Peyer's patch (tissue), 4 donors: ENCODE measurements around the gene LUC7L3.

Experiments used
- POLR2A ChIP-seq, 2 donors: fragments of 450-650 bp; IDR thresholded peaks; one replicate each; pipeline ENCODE4 v1.5.1; 2017; ENCODE audit warnings: antibody characterized with exemption in 2 of 2, mild to moderate bottlenecking in 2 of 2, moderate library complexity in 2 of 2
- TF ChIP-seq, protein P1 (sequence below), 6 experiments: fragments of 450-650 bp in 4 of 6; fragments of 200-600 bp in 2 of 6; sonication (generic) in 1 of 6; IDR thresholded peaks; one replicate each; pipeline ENCODE4 v1.5.1; 2017 to 2019; ENCODE audit warnings: antibody characterized with exemption in 6 of 6, mild to moderate bottlenecking in 3 of 6, moderate library complexity in 1 of 6

DNA sequence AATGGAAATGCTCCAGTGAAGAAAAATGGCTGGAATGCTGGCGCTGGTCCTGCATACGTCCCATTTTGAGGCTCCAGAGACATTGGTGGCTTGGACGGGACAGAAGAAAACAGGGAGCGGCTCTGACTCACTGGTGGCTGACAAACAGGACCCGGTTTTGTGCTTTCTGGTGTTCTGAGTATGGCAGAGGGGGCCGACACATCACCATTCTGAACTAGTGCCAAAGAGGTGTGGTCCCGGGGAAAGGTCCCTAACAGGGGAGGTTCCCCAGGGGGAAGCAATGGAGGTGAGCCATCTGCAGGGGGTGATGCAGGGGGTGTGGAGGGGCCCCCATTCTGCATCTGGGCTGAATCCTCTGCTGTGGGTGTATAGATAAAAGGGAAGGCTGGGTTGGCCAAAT lies 20.0 kb upstream of the LUC7L3 start:
- TF ChIP-seq, protein P1, sequence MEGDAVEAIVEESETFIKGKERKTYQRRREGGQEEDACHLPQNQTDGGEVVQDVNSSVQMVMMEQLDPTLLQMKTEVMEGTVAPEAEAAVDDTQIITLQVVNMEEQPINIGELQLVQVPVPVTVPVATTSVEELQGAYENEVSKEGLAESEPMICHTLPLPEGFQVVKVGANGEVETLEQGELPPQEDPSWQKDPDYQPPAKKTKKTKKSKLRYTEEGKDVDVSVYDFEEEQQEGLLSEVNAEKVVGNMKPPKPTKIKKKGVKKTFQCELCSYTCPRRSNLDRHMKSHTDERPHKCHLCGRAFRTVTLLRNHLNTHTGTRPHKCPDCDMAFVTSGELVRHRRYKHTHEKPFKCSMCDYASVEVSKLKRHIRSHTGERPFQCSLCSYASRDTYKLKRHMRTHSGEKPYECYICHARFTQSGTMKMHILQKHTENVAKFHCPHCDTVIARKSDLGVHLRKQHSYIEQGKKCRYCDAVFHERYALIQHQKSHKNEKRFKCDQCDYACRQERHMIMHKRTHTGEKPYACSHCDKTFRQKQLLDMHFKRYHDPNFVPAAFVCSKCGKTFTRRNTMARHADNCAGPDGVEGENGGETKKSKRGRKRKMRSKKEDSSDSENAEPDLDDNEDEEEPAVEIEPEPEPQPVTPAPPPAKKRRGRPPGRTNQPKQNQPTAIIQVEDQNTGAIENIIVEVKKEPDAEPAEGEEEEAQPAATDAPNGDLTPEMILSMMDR (IDR thresholded peaks at IDR 0.05) = no peak
- TF ChIP-seq POLR2A (IDR thresholded peaks at IDR 0.05) = no peak
